WERI-Rb-1 (cell line): ENCODE data around the gene EIF6.

Experiments used
- DNase-seq: peaks from one replicate; pipeline ENCODE4 v3.0.0-alpha.2; 2020
- H3K27ac ChIP-seq: fragments of 250-450 bp; sonication (Bioruptor Pico); 2 replicates; pipeline ENCODE4 v1.5.1; 2020; ENCODE audit warnings: mild to moderate bottlenecking, moderate library complexity
- H3K27me3 ChIP-seq: fragments of 250-450 bp; sonication (Bioruptor Pico); 2 replicates; pipeline ENCODE4 v1.5.1; 2021; ENCODE audit warnings: mild to moderate bottlenecking, low read depth, moderate library complexity; ENCODE audit not compliant: insufficient read depth, severe bottlenecking
- H3K36me3 ChIP-seq: fragments of 250-450 bp; sonication (Bioruptor Pico); 2 replicates; pipeline ENCODE4 v1.5.1; 2020; ENCODE audit warnings: mild to moderate bottlenecking, moderate library complexity
- H3K4me3 ChIP-seq: 2 replicates; pipeline ENCODE4 v1.5.1; 2011; ENCODE audit warnings: low read depth, mild to moderate bottlenecking, control low read depth, low read length
- H3K9me3 ChIP-seq: fragments of 250-450 bp; sonication (Bioruptor Pico); 2 replicates; pipeline ENCODE4 v1.5.1; 2021; ENCODE audit warnings: mild to moderate bottlenecking, moderate library complexity; ENCODE audit not compliant: severe bottlenecking
- CTCF ChIP-seq: IDR thresholded peaks from 2 replicates; pipeline ENCODE4 v1.5.1; 2011; ENCODE audit warnings: low read depth, mild to moderate bottlenecking, control low read depth, inconsistent platforms, low read length

Gene EIF6

GRCh38 chr20:35290186-35290886, 5.8 kb upstream of the EIF6 start:
- no peak overlapping the region for H3K4me3 ChIP-seq
- TF ChIP-seq CTCF = no peak
- no peak overlapping the region for H3K27ac ChIP-seq
- no peaks in the 10 kb centered on the region for H3K27me3 ChIP-seq
- no peaks in the 10 kb centered on the region for H3K9me3 ChIP-seq
- no peak for DNase-seq
- no peaks in the 10 kb centered on the region for H3K36me3 ChIP-seq

GRCh38 chr20:35288325-35289060, 3.9 kb upstream of the EIF6 start:
- H3K4me3 ChIP-seq = no peak overlapping the region
- H3K9me3 ChIP-seq = no peaks in the 10 kb centered on the region
- H3K36me3 ChIP-seq = peaks cover under 1% of the 10 kb centered on the region; the same call in 1 of the 2 replicates
- TF ChIP-seq CTCF = no peak
- H3K27me3 ChIP-seq = no peaks in the 10 kb centered on the region
- no peak for DNase-seq
- H3K27ac ChIP-seq = no peak overlapping the region

GRCh38 chr20:35287509-35288324, 3.1 kb upstream of the EIF6 start:
- H3K36me3 ChIP-seq = peaks cover 8% of the 10 kb centered on the region
- no peak for TF ChIP-seq CTCF
- DNase-seq = no peak

GRCh38 chr20:35286899-35287508, 2.4 kb upstream of the EIF6 start:
- H3K27ac ChIP-seq = no peak overlapping the region
- no peak overlapping the region for H3K4me3 ChIP-seq
- no peak for TF ChIP-seq CTCF

More at GRCh38 chr20:35287509-35288324, 3.1 kb upstream of the EIF6 start:
- Histone ChIP-seq H3K27ac (no peak overlapping the region), H3K27me3 (no peaks in the 10 kb centered on the region), H3K4me3 (no peak overlapping the region), H3K9me3 (no peaks in the 10 kb centered on the region)

DNA sequence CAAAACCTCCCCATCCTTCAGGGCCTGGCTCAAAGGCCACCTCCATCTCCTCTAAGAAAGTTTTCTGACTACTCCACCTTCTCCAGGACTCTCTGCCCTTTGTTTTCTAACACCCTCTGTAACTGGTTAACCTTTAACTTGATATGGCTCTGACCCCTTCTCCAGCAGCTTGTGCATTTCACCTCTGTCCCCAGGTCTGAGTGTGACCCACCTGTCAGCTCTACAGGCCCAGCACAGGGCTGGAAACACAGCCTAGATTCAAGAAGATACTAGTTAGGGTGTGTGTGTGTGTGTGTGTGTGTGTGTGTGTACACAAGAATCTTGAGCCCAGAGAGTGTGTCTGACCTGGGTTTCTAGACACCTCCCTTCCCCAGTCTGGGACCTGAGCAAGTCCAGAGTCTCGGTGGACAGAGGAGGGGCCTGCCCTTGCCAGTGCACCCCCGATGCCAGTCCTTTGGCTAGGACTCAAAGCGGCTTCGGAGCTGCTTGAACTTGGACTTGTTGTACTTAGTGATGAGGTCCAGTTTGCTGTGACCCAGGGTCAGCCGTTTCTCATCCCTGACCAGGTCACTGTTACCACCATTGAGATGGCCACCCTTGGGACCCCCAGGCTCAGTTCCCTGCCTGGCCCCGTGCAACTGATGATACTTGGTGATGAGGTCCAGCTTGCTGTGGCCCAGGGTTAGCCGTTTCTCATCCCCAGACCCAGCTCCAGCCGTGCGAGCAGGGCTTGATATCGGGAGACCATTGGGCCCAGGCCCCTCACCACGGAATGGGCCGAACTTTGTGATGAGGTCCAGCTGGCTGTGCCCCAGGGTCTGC, 1.7 kb upstream of the EIF6 start:
- no peak for TF ChIP-seq CTCF
- H3K36me3 ChIP-seq = peaks cover 22% of the 10 kb centered on the region
- H3K27ac ChIP-seq = no peak overlapping the region
- H3K27me3 ChIP-seq = no peaks in the 10 kb centered on the region
- no peak overlapping the region for H3K4me3 ChIP-seq
- no peaks in the 10 kb centered on the region for H3K9me3 ChIP-seq
- DNase-seq = no peak

More at GRCh38 chr20:35286899-35287508, 2.4 kb upstream of the EIF6 start:
- H3K27me3 ChIP-seq = no peaks in the 10 kb centered on the region
- H3K9me3 ChIP-seq = no peaks in the 10 kb centered on the region
- H3K36me3 ChIP-seq = peaks cover 15% of the 10 kb centered on the region
- DNase-seq = no peak
